Measurements from ENCODE around the gene BCAS4.
"Not testable (repeated sequence)": the region's sequence is repeated elsewhere in the genome, so short reads cannot be mapped to it uniquely, and the experiment has no call there.

- TF ChIP-seq CTCF (conservative IDR thresholded peaks at IDR 0.05 in 1 of 2, IDR thresholded peaks at IDR 0.05 in 1 of 2; ENCODE audit: low read depth in 1 of 2, low read length in 2 of 2); EZH2 (IDR thresholded peaks at IDR 0.05; ENCODE audit: low read length, missing control alignments): not testable (repeated sequence)
These were observed 6.3 kb downstream of the BCAS4 start for GRCh38 chr20:50800986-50801746.

Measured in fibroblast of lung (primary cell).